EH (cell line): Measurements from ENCODE around the gene ZNF184.

Experiments used
- DNase-seq: peaks from one replicate; pipeline ENCODE4 v3.0.0-alpha.2; 2015; ENCODE audit warnings: low read depth

The ZNF184 gene

DNA sequence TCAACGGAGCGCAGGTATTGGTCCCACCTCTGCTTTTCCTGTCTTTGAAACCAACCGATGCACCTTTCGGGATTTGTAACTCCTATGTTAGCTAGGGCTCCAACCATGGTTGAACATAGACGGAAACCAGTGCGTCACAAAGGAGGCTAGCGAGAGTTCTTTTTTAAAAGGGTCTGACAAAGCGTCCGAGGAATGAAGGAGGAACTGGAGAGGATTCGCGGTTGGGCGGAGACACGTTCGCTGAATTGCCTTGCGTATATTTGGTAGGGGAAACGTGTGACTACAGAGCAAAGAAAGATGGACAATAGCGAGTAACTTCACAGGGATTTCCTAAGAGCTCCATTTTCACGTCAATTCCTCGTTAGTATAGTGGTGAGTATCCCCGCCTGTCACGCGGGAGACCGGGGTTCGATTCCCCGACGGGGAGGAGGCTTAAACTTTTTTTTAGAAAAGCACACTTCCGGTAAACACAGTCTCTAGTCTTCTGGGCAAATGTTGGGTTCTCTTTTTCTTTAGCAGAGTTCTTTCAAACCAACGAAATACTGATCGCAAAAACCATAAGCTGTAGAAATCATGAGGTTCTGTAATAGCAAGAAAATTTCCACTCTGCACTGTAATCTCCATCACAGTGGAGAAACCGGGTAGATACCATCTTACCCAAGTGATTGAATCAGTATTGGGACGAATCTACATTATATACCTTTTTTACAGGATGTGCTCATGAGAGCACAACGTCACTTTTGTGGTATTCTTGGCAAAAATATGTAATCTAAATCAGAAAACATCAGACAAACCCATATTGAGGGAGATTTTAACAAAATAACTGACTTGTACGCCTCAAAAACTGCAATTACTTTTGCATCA lies 6.6 kb upstream of the ZNF184 start:
- peak; percentile 97 for DNase-seq

DNA sequence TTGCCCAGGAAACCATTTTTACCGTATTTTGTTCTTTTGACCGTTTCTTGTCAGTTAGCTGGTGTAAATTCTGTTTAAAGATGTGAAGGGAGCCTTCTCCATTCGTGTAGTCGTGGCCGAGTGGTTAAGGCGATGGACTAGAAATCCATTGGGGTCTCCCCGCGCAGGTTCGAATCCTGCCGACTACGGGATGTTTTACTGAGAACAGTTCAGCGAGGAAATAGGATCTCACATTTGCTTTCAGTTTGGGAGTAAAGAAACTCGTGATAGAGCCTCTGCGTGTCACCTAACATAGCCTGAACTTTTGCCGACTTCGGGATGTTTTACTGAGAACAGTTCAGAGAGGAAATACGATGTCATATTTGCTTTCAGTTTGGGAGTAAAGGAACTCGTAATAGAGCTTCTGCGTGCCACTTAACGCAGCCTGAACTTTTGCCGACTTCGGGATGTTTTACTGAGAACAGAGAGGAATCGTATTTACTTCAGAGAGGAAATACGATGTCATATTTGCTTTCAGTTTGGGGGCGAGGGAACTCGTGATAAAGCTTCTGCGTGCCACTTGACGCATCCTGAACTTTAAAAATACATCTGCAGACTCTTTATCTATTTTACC lies 5.9 kb upstream of the ZNF184 start:
- DNase-seq = peak; percentile 92

DNA sequence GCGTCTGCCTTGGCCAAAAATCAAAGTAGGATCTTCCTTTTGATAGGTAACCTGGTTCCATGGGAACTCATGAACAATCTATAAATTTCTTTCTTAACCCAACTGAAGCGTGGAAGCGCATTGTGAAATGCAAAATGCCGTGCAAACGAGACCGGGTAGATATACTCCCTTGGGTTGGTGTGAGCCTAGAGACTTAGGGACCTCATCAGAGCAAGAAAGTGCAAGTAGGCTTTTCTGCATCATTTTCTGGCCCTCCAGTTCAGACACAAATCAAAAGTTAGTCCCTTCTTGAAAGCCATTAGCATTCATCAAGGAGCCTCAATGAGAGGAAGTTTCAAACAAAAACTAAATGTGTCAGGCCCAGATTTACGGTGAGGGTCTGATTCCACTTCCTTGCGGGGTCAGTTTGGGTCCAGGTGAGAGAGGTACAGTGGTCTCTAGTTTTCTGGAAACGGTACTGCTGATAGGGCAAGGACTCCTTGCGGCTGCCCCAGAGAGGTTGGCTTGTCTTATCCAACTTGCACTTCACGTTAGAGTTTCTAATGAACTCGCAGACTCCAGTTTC lies 5.3 kb upstream of the ZNF184 start:
- peak; percentile 32 for DNase-seq

DNA sequence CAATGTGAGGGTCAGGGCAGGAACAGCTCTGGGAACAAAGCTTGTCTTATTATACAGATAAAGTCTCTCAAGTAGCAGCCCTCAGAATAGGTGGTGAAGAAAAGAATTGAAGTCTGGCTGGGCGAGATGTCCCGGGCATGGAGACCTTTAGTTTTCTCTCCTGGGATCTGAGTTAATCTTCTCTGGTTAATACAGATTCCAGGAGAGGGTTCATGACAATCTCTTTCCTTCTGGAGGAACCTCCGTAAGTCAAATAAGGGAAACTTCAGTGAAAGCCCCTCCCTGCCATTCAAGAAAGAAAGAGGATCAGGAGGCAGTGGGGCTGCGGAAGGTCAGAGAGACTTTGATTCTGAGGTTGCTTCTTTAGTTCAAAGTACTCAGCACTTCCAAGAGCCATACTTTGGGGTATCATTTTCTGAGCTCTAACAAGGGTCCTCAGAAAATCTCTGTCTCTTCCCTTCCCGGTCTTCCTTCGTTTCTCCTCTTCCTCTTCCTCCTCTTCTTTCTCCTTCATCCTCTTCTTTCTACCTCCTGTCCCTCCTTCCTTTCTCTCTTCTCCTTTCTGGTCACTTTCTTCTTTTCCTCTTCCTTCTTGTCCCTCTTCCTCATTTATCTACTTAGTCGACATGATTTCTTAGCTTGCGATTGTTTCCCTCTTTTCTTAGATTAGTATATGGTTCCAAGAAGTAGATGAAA lies 4.6 kb upstream of the ZNF184 start:
- no peak for DNase-seq

DNA sequence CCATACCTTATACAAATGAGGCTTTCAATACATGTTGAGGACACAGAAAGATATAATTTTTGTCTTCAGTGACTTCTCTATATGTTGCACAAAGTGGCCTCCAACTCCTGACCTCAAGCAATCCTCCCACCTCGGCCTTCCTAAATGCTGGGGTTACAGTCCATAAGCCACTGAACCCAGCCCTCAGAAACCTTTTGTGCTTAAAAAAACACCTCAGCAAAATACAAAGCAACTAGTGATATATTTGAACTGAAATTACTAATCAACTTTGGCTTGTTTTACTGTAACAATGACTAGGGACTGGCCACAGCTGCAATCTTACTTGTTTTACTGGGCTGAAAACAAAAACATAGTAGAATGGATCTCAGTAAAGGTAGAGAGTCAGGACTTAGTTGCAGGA lies 3.2 kb upstream of the ZNF184 start:
- no peak for DNase-seq

DNA sequence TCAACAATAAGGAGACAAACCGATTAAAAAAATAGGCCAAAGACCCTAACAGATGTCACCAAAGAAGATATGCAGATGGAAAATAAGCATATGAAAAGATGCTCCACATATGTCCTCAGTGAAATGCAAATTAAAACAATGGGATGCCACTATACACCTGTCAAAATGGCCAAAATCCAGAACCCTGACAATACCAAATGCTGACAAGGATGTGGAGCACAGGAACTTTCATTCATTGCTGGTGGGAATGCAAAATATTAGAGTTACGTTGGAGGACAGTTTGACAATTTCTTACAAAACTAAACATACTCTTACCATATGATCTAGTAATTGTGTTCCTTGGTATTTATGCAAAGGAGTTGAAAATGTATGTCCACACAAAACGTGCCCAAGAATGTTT lies 1.8 kb upstream of the ZNF184 start:
- no peak for DNase-seq

DNA sequence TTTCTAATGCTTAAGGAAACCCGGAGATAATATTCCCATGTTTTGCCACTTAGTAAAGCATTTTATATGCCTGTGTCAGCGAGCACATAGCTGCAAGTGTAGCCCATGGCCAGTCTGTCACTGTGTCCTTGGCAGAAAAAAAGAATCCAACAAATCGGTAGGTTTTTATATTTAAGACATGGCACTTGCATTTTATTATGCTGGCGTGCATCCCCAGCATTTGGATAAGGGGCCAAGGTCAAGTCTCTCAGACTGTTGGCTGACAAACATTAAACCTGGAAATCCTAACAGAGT lies 1.2 kb upstream of the ZNF184 start:
- no peak for DNase-seq

DNA sequence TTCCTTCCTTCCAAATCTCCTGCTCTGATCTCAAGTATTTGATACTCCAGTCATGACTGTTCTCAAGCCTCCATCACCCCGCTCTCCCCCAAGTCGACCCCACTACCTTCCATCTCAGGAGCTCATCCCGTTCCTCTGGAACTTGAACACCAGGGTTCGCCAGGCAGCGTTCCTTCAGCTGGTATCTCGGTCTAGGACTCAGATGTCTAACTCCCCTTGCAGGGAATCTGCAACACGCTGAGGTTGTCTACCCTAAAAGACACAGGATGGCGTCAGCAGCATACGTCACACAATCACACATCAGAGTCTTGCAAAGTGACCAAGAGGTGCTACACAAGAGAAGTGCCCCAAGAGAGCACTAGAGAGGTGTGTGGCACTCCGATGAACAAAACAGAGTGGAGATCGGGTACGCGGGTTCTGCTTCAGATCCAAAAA lies 706 bp downstream of the ZNF184 start:
- peak; percentile 71 for DNase-seq

DNA sequence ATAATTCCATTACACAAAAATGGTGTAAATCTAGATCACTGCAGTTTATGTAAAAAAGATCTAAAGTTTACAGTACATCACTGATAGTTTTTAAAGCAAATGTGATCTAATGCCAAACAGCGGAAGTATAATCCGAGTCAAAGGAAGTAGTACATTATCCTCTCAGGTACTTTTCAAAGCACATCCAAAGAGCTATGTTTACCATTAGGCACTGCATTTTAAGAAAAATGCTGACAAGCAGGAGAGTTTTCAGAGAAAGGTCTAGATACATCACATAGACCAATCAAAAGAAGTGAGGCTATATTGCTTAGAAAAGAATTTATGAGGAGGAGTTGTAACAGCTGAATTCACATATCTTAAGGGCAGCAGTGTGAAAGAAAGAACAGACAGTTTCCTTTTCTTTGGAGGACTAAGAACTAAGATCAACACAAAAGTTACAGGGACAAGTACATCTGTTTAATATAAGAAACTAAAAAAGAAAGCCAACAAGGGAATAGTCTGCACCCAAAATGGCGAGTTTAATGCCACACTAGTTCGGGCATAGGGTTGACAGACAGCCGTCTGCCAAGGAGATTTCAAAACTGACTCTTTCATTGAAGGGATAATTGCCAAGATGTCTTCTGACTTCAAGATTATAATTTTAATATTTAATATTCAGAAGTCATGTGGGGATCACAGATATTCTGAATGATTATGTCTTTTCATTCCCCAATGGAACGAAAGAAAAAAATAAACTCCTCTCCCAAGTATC lies 1.4 kb downstream of the ZNF184 start:
- no peak for DNase-seq

DNA sequence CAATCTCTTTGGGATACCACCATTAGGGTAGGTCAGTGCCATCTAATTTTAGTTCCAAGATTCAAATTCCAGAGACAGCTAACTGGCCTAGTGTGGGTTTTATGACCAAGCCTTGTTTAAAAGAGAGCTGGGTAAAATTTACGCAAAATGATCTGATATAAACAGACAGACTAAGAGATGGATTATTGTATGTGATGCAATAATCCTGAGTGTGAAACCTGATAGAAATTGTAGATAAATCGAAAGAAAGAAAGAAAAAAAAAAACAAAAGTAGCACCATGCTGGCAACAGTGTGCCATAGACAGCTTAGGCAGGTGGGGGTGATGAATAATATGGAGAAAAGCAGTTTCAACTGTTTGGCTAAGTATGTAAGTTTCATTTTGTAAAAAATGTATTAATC lies 2.9 kb downstream of the ZNF184 start:
- DNase-seq = no peak

DNA sequence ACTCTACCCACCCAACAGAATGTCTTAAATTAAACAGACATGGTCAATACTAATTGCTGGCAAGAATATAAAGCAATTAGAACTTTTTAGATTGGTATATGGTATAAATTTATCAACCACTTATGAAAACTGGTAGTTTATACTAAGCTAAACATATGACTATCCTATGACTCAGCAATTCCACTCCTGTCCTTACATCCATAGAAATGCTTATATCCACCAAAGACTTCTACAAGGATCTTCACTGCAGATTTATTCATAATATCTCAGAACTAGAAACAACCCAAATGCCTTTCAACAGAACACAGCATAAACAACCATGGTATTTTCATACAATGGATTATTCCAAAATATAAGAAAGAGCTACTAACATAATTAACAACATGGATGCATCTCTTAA lies 4.6 kb downstream of the ZNF184 start:
- peak; percentile 4 for DNase-seq

DNA sequence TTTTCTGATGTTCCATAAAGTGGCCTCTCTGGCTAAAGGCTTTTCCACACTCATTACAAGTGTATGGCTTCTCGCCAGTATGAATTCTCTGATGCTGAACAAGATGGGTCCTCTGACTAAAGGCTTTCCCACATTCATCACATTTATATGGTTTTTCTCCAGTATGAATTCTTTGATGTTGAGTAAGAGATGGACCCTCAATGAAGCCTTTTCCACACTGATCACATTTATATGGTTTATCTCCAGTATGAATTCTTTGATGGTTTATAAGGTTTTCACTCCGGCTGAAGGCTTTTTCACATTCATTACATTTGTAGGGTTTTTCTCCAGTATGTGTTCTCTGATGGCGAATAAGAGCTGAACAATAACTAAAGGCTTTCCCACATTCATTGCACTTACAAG lies 20.4 kb downstream of the ZNF184 start:
- DNase-seq = peak; percentile 8

DNA sequence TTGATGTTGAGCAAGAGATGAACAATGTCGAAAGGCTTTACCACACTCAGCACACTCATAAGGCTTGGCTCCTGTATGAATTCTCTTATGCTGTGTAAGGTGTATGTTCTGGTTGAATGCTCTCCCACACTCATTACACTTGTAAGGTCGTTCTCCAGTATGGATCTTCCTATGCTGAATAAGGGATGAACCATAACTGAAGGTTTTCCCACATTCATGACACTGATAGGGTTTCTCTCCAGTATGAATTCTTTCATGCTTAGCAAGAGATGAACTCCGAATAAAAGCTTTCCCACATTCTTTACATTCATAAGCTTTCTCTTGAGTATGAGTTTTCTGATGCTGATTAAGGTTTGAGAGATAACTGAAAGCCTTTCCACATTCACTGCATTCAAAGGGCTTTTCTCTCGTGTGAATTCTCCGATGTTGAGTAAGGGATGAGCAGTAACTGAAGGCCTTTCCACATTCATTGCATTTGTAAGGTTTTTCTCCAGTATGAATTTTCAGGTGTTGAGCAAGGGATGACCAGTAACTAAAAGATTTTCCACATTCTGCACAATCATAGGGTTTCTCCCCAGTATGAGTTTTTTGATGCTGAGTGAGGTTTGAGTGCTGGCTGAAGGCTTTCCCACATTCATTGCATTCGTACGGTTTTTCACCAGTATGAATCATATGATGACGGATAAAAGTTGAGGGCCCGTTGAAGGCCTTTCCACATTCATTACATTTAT lies 21.1 kb downstream of the ZNF184 start:
- DNase-seq = no peak

DNA sequence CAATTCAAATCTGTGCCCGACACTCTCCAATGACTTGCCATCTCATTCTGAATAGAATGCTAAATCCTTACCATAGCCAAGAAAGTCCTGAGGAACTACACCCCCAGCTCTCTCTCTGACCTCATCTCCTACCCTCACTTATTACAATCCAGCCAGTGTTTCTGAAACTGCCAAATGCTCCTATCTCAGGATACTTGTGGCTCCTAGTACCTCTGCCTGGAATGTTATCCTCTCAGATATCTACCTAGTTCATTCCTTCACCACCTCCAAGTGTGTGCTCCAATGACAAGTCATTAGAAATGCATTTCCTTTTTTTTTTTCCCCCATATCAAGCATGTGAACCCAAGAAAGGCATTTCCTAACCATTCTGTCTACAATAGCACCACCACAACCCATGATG lies 24.4 kb downstream of the ZNF184 start:
- no peak for DNase-seq

DNA sequence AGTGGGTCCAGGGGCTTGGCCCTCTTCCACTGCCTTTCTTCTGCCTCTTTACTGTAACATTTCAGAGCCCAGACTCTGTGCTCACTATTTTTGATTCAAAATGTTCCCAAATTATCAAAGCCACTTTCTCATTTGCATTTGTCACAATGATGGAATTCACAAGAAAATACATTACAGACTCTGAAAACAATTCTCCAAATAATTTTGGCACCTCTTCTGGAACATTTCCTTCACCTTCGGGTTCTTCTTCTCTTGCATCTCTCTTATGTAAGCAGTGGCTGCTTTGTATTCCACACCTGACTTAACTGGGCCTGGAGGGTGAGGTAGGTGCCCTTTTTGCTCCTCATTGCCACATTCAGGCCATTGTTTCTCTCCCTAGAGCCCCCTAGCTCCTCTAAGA lies 30.0 kb downstream of the ZNF184 start:
- DNase-seq = no peak

DNA sequence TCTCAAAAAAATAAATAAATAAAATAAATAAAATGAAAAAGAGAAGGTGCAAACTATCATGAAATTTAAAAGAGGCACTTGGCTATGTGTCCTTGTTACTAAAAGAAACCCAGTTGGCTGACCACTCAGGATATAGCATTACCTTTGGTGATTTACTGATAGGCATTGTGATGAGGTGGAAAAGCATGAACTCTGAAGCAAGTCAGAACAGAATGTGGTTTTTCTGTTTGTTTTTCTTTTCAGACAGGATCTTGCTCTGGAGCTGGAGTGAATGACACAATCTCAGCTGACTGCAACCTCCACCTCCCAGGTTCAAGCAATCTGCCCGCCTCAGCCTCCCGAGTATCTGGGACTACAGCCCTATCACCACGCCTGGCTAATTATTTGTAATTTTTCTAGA lies 31.9 kb downstream of the ZNF184 start:
- no peak for DNase-seq

DNA sequence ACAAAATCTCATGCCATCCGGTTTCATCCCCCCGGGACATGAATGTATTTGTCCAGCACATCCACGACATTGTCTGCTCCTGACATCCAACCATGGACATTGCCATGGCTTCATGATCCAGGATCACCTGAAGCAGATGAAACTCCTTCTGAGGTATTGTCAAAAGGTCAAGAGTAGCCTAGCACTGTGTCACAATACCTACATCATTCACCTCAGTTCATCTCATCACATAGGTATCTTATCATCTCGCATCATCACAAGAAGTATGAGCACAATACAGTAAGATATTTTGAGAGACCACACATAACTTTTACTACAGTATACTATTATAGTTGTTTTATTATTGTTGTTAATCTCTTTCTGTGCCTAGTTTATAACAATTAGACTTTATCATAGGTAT lies 33.5 kb downstream of the ZNF184 start:
- no peak for DNase-seq

DNA sequence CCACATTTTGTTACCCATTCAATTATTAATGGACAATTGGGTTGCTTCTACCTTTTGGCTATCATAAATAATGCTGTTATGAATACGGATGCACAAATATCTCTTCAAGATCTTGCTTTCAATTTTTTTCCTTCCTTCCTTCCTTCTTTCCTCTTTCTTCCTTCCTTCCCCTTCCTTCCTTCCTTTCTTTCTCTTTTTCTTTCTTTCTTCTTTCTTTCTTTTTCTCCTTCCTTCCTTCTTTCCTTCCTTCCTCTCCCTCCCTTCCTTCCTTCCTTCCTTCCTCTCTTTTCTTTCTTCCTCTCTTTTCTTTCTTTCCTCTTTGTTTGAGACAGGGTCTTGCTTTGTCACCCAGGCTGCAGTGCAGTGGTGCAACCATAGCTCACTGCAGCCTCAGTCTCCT lies 39.2 kb downstream of the ZNF184 start:
- DNase-seq = no peak

DNA sequence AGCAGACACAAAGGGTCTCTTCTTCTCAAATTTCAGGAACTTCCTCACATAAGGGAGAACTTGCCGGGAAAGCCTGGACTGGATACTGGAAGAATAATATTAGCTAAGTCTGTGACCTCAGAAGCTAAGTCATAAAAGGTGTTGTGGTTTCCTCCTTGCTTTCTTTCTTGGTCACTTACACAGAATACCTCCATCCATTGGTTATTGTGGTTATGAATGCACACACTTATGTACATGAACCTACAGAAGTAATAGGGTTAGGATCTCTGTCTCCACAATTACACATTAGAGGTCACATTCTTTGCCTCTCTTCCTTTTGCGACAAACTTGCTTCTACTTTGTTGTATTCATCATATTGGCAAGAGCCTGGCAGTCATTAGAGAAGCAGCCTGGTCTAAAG lies 43.9 kb downstream of the ZNF184 start:
- no peak for DNase-seq

DNA sequence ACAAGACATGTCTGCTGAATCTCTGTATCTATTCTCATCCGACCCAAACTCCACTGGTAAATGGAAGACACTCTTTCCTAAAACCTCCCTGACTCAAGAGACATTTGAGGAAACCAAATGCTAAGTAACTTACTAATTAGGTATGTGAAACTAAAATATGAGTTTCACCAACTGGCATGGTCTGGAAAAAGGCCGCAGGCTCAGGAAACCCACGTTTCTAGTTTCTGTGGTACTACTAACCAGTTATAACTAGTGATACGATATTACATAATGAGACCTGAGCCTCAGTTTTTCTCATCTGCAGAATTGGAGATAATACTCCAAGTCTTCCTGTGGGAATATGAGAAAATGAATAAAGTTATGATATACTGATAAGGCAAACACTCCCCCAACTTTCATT lies 44.4 kb downstream of the ZNF184 start:
- DNase-seq = no peak

DNA sequence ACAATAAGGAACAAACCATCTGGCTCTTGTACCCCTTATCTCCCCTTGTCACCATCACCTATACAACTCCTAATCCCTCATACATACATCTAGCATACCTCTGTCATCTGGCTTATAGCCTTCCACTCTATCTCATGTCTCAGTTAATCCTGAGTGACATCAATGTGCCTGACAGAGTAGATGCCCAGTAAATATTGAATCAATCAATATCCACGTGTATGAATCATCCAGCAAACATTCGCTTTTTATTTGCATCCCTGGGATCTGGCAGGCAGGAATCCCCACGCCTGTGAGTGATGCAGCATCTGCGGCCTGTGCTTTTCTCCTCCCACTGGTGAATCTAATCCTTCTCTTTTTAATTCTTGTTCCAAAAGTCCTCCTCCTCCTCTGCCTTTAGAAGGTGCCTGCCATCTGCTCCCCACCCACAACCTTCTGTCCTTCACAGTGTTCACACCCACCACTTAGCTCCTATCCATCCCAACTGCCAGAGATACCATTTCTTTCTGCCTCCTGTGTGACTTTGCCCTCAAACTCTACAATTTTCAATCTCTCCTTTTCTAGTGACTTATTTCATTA lies 46.8 kb downstream of the ZNF184 start:
- DNase-seq = no peak
